GM20431 (cell line): ENCODE data around the gene REPIN1.
"Not testable (repeated sequence)": the region's sequence is repeated elsewhere in the genome, so short reads cannot be mapped to it uniquely, and the experiment has no call there.

Experiments
- in situ Hi-C: fragments of 300-500 bp; cut with MseI, MboI; formaldehyde crosslinking; loops from one replicate; pipeline ENCODE4 v1.15.0; 2020; ENCODE audit warnings: low sequenced_read_pairs; ENCODE audit not compliant: unreplicated experiment

REPIN1 gene

DNA sequence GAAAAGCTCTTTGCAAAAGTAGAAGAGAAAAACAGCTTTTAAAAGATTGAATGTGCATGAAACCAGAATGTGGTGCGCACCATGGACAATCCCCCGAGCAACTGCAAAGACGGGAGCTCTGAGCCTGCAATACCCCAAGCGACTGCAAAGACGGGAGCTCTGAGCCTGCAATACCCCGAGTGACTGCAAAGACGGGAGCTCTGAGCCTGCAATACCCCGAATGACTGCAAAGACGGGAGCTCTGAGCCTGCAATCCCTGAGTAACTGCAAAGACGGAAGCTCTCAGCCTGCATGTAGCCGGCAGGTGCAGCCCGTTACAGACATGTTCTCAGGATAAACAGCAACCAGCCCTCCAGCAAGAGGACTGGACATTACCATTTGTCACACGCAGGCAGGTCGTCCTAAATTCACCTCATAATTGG, 16.7 kb downstream of the REPIN1 start:
- in situ Hi-C loops = no loop called here

DNA sequence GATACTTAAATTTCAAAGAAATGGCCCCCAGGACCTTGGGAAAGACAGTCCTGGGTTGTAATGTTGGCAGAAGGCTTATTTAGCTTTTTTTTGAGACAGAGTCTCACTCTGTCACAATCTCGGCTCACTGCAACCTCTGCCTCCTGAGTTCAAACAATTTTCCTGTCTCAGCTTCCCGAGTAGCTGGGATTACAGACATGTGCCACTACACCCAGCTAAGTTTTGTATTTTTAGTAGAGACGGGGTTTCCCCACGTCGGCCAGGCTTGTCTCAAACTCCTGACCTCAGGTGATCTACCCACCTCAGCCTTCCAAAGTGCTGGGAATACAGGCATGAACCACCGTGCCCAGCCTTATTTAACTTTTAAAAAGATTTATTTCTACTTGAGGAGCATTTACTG, 17.3 kb downstream of the REPIN1 start:
- in situ Hi-C loops = not testable (repeated sequence)

DNA sequence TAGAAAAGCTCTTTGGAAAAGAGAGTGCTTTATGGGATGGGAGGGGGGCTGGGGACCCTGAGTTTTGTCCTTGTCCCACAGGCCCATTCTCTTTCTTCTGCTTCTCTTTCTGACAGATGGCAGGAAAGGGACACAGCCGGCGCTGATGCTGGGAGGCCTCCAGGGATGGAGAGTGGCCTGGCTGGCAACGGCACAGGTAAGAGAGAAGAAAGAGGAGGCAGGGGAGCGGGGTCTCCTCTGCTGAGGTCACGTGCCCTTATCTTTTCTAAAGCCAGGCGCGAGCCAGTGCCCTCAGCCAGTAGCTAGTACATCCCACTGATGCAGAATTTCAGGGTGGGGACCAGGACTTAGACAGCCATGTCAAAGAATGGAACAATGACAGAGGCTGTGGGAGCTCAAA, 19.7 kb downstream of the REPIN1 start:
- in situ Hi-C loops = no loop called here

DNA sequence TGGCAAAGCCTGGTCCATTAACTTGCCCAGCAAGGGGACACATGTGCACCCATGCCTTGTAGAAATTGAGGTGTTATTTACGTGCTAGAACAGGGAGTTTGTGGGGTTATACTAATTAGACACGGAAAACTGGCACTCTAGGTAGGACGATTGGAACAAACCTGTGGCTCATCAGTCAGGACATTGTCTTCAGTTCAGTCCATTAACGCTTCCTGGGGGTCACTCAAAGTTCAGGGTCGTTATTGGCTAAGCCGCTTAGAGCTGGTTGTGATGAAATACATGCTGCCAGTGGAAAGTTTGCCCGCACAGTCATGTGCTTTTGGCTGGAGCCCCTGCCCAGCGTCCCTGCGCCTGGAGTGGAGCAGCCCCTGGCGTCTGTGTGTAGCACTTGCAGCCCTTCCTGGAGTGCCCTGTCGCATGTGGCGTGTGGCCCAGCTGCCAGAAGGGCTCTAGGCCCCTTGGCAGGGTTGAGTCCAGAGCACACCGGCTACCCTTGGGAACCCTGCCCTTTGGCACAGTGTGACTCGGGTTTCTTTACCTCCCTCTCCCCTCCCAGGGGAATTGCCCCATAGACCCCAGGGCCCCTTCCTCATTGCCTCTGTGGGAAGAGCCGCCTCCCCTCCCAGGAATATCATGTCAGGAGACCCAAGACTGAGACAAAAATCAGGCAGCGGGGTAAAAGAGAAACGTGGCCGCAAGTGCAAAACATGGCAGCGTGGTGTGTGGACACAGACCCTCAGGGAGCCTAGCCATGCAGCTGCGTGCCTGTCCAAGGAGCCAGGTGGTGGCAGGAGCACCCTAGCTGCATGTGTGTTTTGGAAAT, 20.3 kb downstream of the REPIN1 start:
- in situ Hi-C loops = no loop called here

DNA sequence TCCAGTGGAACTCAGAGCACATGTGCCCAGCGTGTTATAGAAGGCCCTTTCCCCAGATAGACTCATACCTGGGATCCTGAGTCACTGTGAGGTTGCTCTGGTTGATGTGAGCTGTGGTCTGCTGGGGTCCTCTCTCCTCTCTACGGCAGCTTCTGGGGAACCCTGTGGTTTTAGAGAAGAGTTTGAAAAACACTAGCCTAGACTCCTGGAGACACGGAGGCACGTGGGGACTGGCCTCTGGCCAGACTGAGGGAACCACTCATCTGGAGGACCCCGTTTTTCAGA, 20.9 kb downstream of the REPIN1 start:
- in situ Hi-C loops = no loop called here

DNA sequence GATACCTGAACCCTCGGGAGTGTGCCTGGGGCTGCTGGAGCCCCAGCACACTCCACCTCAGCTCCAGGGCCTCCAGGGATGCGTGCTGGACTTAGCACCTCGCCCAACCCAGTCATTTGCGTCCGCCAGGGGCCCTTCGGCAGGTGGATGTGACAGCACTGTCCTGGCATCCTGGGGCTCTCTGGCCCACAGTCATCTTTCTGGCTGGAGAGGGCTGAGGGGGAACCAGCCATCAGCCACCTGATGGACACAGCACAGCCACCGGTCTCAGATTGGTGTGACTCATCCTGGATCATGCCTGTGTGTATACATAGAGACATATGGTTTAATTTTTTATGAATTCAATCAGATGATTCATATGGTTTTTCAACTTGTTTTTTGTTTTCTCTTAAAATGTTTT, 21.6 kb downstream of the REPIN1 start:
- in situ Hi-C loops = no loop called here

DNA sequence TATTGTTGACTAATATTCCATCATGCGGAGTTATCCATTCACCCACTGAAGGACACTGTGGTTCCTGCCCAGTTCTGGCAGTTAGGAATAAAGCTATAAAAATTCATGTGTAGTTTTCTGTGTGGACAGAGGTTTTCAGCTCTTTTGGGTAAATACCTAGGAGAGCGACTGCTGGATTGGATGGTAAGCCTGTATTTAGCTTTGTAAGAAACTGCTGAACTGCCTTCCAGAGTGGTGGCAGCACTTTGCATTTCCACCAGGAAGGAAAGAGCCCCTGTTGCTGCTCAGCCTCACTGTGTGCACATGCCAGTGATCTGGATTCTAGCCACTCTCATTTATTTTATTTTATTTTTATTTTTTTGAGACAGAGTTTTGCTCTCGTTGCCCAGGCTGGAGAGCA, 24.7 kb downstream of the REPIN1 start:
- in situ Hi-C loops = no loop called here

DNA sequence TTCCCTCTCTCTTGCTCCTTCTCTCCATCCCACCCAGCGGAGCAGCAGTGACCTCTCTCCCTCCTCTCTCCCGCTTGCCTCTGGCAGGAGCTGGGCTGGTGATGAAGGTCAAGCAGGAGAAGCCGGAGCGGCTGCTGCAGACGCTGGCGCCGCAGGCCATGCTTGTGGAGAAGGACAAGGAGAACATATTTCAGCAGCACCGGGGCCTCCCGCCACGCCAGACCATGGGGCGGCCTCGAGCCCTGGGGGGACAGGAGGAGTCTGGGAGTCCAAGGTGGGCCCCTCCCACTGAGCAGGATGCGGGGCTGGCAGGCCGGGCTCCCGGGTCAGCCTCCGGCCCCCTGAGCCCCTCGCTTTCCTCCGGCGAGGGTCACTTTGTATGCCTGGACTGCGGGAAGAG, 27.8 kb downstream of the REPIN1 start:
- in situ Hi-C loops = no loop called here

DNA sequence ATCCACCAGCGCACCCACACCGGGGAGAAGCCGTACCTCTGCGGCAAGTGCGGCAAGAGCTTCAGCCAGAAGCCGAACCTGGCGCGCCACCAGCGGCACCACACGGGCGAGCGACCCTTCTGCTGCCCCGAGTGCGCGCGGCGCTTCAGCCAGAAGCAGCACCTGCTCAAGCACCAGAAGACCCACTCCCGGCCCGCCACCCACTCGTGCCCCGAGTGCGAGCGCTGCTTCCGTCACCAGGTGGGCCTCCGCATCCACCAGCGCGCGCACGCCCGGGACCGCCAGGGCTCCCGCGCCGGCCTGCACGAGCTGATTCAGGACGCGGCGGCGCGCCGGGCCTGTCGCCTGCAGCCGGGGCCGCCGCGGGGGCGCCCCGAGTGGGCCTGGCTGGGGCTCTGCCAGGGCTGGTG, 28.2 kb downstream of the REPIN1 start:
- in situ Hi-C loops = no loop called here

DNA sequence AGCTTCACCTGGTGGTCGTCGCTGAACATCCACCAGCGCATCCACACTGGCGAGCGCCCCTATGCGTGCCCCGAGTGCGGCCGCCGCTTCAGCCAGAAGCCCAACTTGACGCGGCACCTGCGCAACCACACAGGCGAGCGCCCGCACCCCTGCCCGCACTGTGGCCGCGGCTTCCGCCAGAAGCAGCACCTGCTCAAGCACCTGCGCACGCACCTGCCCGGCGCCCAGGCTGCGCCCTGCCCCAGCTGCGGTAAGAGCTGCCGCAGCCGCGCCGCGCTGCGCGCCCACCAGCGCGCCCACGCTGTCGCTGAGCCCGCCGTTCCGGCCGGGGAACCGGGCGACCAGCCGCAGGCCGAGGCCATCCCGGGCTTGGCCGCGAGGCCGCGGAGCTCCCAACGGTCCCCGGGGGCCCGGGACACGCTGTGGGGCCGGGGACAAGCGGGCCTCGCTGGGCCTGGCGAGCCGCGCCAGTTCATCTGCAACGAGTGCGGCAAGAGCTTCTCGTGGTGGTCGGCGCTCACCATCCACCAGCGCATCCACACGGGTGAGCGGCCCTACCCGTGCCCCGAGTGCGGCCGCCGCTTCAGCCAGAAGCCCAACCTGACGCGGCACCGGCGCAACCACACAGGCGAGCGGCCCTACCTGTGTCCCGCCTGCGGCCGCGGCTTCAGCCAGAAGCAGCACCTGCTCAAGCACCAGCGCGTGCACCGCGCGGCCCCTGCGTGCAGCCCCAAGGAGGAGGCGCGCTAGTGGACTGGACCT, 28.9 kb downstream of the REPIN1 start:
- in situ Hi-C loops = no loop called here

DNA sequence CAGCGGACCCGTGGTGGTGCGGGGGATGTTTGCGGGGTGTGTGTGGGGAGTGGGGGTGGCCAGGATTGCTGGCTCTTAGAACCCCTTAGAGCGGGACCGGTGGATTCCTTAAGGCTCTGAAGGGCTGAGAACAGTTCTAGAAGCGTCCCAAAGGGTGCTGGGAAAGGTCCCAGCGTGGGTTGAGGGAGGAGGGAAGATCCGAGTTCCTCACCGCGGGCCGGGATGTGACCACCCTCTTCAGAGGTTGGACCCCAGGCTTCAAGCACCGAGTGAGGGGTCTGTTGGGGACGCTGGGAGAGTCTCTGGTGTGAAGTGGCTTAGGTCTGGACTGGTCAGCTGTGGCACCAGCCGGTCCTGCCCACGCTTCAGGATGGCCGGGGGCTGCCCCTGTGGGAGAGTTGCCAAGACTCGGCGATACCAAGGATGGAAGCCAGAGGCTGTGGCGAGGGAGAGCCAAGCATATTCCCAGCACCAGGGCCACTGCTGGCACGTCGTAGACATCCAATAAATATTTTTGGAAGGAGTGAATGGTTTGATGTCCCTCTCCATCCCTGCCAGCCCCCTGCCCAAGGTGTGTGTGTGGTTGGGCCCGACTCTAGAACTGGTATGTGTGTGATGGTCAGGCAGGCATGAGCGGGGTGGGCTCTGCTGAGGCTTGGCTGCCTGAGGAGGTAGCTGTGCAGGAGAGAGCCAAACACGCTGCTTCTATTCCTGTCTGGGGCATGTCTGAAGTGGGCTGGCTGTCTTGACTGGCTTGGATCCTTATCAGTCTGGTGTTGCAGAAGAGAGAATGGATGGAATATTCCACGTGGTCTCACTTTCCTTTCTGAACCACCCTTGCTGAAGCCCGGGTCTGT, 29.7 kb downstream of the REPIN1 start:
- in situ Hi-C loops = no loop called here

DNA sequence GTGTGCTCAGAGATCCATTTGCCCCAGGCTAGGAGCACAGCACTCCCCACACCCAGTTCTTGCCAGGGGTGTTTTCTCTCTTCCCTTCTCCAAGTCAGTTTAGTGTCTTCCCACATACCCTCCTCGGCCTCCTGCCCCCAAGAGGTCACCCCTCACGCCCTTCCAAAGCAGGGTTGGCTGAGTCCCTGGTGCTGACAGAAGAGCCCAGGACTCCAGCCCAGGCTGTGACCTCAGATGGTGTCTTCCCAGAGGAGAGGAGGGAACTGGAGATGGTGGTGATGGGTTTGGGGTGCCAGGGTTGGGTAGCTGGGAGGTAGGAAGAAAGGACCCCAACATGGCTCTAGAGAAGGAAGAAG, 30.3 kb downstream of the REPIN1 start:
- in situ Hi-C loops = no loop called here

DNA sequence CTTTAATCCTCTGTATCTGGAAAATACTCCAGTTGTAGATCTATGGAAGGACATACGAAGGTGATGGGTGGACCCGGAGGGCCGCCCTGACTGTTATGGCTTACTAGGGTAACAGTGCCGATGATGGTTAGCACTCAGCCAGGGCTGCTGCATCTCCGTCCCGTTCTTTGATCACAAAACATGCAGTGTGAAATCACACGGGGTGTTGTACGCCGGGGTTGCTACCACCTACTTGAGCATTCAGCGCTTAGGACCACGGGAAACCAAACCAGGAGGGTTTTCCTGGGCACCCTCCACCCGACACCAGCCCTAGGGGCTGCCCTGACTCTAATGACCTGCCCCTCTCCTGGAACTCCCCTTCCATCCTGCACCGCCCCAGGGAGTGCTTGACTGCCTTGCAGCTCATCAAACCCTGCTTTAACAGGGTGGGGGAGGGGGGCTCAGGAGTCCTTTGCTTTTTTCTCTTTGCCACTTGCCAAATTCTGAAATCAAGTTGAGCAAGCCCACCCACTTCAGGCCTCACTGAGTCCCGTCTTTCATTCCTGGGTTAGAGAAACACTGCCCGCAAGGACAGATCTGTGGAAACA, 30.9 kb downstream of the REPIN1 start:
- in situ Hi-C loops = no loop called here

DNA sequence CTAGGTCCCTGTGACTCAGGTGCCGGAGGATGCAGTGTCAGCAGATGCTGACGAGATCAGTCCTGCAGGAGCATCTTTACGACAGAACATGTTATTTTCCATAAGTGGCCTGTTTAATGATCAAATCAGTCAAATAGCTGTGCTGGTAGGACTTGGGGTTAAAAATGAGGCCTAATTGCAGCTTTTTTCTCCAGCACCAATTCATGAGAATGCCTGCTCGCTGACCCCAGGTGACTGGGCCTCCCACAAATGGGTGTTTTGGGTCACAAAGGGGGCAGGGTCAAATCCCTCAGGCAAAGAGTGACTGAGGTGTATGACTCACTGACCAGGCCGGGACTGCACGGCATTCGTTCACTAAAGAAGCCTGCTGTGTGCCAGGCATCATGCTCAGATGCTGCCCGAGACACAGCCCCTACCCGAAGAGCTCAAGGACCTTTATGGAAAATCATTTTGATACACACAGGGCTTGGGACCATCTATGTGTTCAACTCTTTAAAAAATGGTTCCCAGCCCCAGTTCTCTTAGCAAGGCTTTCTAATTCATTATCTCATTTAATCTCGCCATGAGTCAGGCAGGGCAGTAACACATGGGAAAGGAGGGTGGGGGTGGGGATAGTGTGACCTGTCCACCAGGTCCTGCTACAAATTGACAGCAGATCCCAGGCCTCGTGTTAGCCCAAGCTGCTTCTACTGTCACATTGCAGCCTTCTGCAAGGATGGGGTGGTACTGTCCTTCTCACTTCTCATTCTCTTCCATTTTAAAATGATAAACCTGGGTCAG, 31.6 kb downstream of the REPIN1 start:
- in situ Hi-C loops = no loop called here

DNA sequence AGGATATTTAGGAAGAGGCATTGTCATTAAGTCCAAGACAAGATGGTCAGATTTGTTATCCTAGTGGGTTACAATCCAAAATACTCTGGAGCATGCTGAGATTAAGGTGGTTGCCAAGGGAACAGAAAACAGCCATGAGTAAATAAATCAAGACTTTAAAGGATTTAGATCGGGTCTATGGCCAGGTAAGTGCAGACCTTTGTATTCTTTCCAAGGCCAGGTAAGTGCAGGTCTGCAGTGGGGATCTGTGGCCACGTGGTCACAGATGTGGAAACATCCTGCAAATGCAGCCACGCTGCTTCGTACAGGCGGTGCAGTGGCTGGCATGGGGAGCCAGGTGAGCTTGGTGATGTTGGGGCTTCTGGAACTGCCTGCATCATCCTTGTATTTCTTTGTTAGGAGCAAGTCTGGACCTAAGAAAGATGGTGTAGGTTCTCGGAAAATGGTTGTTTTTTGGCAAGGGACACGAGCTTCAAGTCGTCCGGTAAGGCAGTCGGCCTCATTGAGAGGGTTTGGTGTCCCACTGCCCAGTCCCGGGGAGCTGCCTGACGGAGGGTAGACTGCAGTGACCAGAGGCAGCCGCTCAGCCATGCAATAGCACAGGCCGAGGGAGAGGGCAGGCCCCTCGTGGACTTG, 32.3 kb downstream of the REPIN1 start:
- in situ Hi-C loops = no loop called here

DNA sequence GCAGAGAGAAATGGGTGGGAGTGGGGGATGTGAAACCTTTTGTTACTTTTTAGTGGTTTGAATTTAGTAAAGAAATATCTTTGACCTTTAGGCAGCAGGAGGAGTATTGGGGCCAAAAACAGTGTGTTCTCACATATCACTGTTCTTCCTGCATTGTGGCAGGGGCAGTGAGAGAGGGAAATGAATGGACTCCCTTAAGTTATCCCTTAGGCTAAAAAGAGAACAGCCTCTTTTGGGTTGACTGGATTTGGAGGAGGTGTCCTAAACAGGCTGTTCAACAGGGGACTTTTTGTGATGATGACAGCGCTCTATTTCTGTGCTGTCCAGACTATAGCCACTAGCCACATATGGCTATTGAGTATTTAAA, 32.8 kb downstream of the REPIN1 start:
- in situ Hi-C loops = no loop called here

DNA sequence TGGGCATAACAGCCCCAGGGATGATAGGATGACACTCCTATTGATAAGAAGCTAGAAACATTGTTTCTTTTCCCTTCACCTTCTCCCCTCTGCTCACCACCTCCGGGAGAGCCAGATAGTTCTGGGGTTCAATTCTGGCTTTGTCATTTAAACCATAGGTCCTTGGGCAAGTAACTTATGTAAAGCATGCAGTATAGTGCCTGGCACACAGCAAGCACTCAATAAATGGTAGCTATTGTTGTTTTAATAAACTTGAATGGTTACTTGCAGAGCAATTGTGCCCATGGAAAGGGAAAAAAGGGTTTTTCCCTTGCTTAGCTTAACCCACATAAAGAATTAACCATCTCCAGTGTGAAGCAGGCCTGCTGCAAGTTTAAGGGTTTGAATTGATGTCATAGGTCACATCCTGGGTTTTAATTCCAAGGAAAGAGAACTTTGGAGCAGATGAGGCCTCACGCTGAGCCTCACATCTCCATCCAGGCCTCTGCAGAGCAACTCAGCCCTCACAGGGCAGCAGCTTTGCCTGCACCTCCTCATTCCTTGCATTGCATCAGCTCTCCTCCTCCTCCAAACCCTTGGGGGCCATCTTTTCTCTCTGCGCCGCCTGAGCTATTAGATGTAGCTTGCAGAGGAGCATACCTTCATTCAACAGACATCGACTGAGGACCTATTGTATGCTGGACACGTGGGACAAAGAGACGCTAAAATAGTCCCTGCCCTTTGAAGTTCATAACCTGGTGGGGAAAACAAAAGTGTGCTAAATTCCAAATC, 33.4 kb downstream of the REPIN1 start:
- in situ Hi-C loops = no loop called here

DNA sequence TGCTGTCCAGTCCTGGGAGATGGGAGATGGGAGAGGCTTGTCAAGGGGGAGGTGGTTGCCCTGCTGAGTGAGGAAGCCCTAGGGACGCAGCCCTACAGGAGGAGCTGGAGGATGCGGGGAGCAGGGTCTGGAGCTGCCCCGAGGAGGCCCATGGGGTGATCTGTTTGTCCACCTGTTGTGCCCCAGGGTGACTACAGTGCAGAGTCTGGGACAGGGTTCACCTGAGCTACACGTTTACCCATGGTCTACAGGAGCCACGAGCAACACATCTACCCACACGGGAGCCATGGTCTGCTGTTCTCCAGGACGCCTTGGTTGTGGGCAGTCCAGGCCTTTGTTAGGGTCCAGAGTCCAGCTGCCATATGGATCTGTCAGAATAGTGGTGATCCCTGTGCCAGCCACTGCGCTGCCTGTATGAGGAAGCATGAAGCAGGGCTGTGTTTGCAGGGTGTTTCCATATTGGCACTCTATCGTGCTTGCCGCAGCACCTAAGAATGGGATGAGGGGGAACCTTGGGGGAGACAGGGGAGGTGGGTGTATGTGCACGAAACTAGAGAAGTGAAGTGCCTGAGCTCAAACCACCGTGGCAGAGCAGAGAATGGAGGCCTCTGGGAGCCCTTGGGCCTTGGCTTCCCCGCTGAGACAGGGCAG, 34.2 kb downstream of the REPIN1 start:
- in situ Hi-C loops = no loop called here
